ENCODE data around the gene TMEM218.

TMEM218 gene

GRCh38 chr11:125111343-125112207 lies at the start of gene TMEM218:
TMEM218 (minus strand) TSS chr11:125111626; CDS start chr11:125102241, 9,385 bp downstream.
- ATAC-seq (replicated peaks; ENCODE audit: extremely low read depth, poor library complexity, severe bottlenecking) (peak; percentile 96), DNase-seq (ENCODE audit: low spot score in 2 of 2) (peak; percentile 88 to 95)
- H3K27ac Mint-ChIP-seq (ENCODE audit: low read depth) = peak within 1 kb of the TSS; percentile 96
- H3K4me3 Mint-ChIP-seq = peak within 1 kb of the TSS; percentile 94
- no peaks in the 10 kb centered on the region for H3K9me3 Mint-ChIP-seq
- H3K4me1 Mint-ChIP-seq = peaks cover 22% of the 10 kb centered on the region
- H3K27me3 Mint-ChIP-seq = peaks cover 1% of the 10 kb centered on the region
- H3K36me3 Mint-ChIP-seq (ENCODE audit: insufficient read depth) = peaks cover 7% of the 10 kb centered on the region

- peaks cover 93% of the 10 kb centered on the region for H3K27me3 Mint-ChIP-seq
- H3K36me3 Mint-ChIP-seq (ENCODE audit: insufficient read depth) = no peaks in the 10 kb centered on the region
- H3K27ac Mint-ChIP-seq (ENCODE audit: low read depth) = no peak overlapping the region
Measured at GRCh38 chr11:125157953-125158680, 46.7 kb upstream of the TMEM218 start.

GRCh38 chr11:125157118-125157733 lies 45.8 kb upstream of the TMEM218 start:
- ATAC-seq (replicated peaks; ENCODE audit: extremely low read depth, poor library complexity, severe bottlenecking) (no peak), DNase-seq (ENCODE audit: low spot score in 2 of 2) (no peak)
- Mint-ChIP-seq H3K36me3 (ENCODE audit: insufficient read depth) (no peaks in the 10 kb centered on the region), H3K27ac (ENCODE audit: low read depth) (no peak overlapping the region), H3K9me3 (no peaks in the 10 kb centered on the region), H3K4me3 (no peak overlapping the region), H3K4me1 (no peaks in the 10 kb centered on the region), H3K27me3 (peaks cover 88% of the 10 kb centered on the region)

More at GRCh38 chr11:125157953-125158680, 46.7 kb upstream of the TMEM218 start:
- no peak overlapping the region for H3K4me3 Mint-ChIP-seq
- DNase-seq (ENCODE audit: low spot score in 2 of 2) = no peak
- no peaks in the 10 kb centered on the region for H3K9me3 Mint-ChIP-seq
- no peaks in the 10 kb centered on the region for H3K4me1 Mint-ChIP-seq
- ATAC-seq (replicated peaks; ENCODE audit: extremely low read depth, poor library complexity, severe bottlenecking) = no peak

GRCh38 chr11:125156346-125157117 lies 45.1 kb upstream of the TMEM218 start:
- Mint-ChIP-seq H3K27me3 (peaks cover 81% of the 10 kb centered on the region), H3K9me3 (no peaks in the 10 kb centered on the region), H3K4me3 (no peak overlapping the region), H3K4me1 (no peaks in the 10 kb centered on the region), H3K27ac (ENCODE audit: low read depth) (no peak overlapping the region), H3K36me3 (ENCODE audit: insufficient read depth) (no peaks in the 10 kb centered on the region)
- DNase-seq (ENCODE audit: low spot score in 2 of 2) (no peak), ATAC-seq (replicated peaks; ENCODE audit: extremely low read depth, poor library complexity, severe bottlenecking) (no peak)

GRCh38 chr11:125155767-125156166 lies 44.3 kb upstream of the TMEM218 start:
- Mint-ChIP-seq H3K36me3 (ENCODE audit: insufficient read depth) (no peaks in the 10 kb centered on the region), H3K4me1 (no peaks in the 10 kb centered on the region), H3K9me3 (no peaks in the 10 kb centered on the region), H3K4me3 (no peak overlapping the region), H3K27me3 (peaks cover 73% of the 10 kb centered on the region), H3K27ac (ENCODE audit: low read depth) (no peak overlapping the region)
- DNase-seq (ENCODE audit: low spot score in 2 of 2) = no peak
- ATAC-seq (replicated peaks; ENCODE audit: extremely low read depth, poor library complexity, severe bottlenecking) = no peak

GRCh38 chr11:125155100-125155444 lies 43.6 kb upstream of the TMEM218 start:
- Mint-ChIP-seq H3K36me3 (ENCODE audit: insufficient read depth) (no peaks in the 10 kb centered on the region), H3K4me1 (no peaks in the 10 kb centered on the region), H3K4me3 (no peak overlapping the region), H3K27ac (ENCODE audit: low read depth) (no peak overlapping the region), H3K9me3 (no peaks in the 10 kb centered on the region), H3K27me3 (peaks cover 66% of the 10 kb centered on the region)
- no peak for DNase-seq (ENCODE audit: low spot score in 2 of 2)
- ATAC-seq (replicated peaks; ENCODE audit: extremely low read depth, poor library complexity, severe bottlenecking) = no peak

GRCh38 chr11:125154378-125155099 lies 43.1 kb upstream of the TMEM218 start:
- Mint-ChIP-seq H3K36me3 (ENCODE audit: insufficient read depth) (no peaks in the 10 kb centered on the region), H3K27ac (ENCODE audit: low read depth) (no peak overlapping the region), H3K4me3 (no peak overlapping the region), H3K9me3 (no peaks in the 10 kb centered on the region), H3K27me3 (peaks cover 61% of the 10 kb centered on the region), H3K4me1 (no peaks in the 10 kb centered on the region)
- ATAC-seq (replicated peaks; ENCODE audit: extremely low read depth, poor library complexity, severe bottlenecking) (no peak), DNase-seq (ENCODE audit: low spot score in 2 of 2) (no peak)

GRCh38 chr11:125153837-125154236 lies 42.4 kb upstream of the TMEM218 start:
- ATAC-seq (replicated peaks; ENCODE audit: extremely low read depth, poor library complexity, severe bottlenecking) = no peak
- H3K36me3 Mint-ChIP-seq (ENCODE audit: insufficient read depth) = no peaks in the 10 kb centered on the region

GRCh38 chr11:125148743-125149142 lies 37.3 kb upstream of the TMEM218 start:
- no peak overlapping the region for H3K27ac Mint-ChIP-seq (ENCODE audit: low read depth)
- DNase-seq (ENCODE audit: low spot score in 2 of 2) (no peak), ATAC-seq (replicated peaks; ENCODE audit: extremely low read depth, poor library complexity, severe bottlenecking) (no peak)
- H3K27me3 Mint-ChIP-seq = peaks cover 22% of the 10 kb centered on the region
- H3K9me3 Mint-ChIP-seq = no peaks in the 10 kb centered on the region
- no peaks in the 10 kb centered on the region for H3K36me3 Mint-ChIP-seq (ENCODE audit: insufficient read depth)
- H3K4me1 Mint-ChIP-seq = no peaks in the 10 kb centered on the region
- H3K4me3 Mint-ChIP-seq = no peak overlapping the region

More at GRCh38 chr11:125153837-125154236, 42.4 kb upstream of the TMEM218 start:
- H3K9me3 Mint-ChIP-seq = no peaks in the 10 kb centered on the region
- H3K4me1 Mint-ChIP-seq = no peaks in the 10 kb centered on the region
- no peak for DNase-seq (ENCODE audit: low spot score in 2 of 2)
- no peak overlapping the region for H3K27ac Mint-ChIP-seq (ENCODE audit: low read depth)
- no peak overlapping the region for H3K4me3 Mint-ChIP-seq
- H3K27me3 Mint-ChIP-seq = peaks cover 54% of the 10 kb centered on the region

- H3K4me1 Mint-ChIP-seq = no peaks in the 10 kb centered on the region
- H3K9me3 Mint-ChIP-seq = no peaks in the 10 kb centered on the region
- ATAC-seq (replicated peaks; ENCODE audit: extremely low read depth, poor library complexity, severe bottlenecking) (no peak), DNase-seq (ENCODE audit: low spot score in 2 of 2) (no peak)
- no peak overlapping the region for H3K4me3 Mint-ChIP-seq
- H3K36me3 Mint-ChIP-seq (ENCODE audit: insufficient read depth) = no peaks in the 10 kb centered on the region
- no peak overlapping the region for H3K27ac Mint-ChIP-seq (ENCODE audit: low read depth)
- peaks cover 20% of the 10 kb centered on the region for H3K27me3 Mint-ChIP-seq
Measured at GRCh38 chr11:125148011-125148410, 36.6 kb upstream of the TMEM218 start.

- Mint-ChIP-seq H3K4me3 (no peak overlapping the region), H3K27ac (ENCODE audit: low read depth) (no peak overlapping the region), H3K36me3 (ENCODE audit: insufficient read depth) (no peaks in the 10 kb centered on the region), H3K27me3 (peaks cover 24% of the 10 kb centered on the region), H3K4me1 (no peaks in the 10 kb centered on the region), H3K9me3 (no peaks in the 10 kb centered on the region)
- ATAC-seq (replicated peaks; ENCODE audit: extremely low read depth, poor library complexity, severe bottlenecking) (no peak), DNase-seq (ENCODE audit: low spot score in 2 of 2) (no peak)
Measured at GRCh38 chr11:125147280-125147679, 35.9 kb upstream of the TMEM218 start.

GRCh38 chr11:125146232-125146631 lies 34.8 kb upstream of the TMEM218 start:
- DNase-seq (ENCODE audit: low spot score in 2 of 2) (no peak), ATAC-seq (replicated peaks; ENCODE audit: extremely low read depth, poor library complexity, severe bottlenecking) (no peak)
- no peak overlapping the region for H3K4me3 Mint-ChIP-seq
- peaks cover 6% of the 10 kb centered on the region for H3K4me1 Mint-ChIP-seq
- H3K27ac Mint-ChIP-seq (ENCODE audit: low read depth) = no peak overlapping the region
- H3K27me3 Mint-ChIP-seq = peaks cover 35% of the 10 kb centered on the region
- peaks cover 4% of the 10 kb centered on the region for H3K36me3 Mint-ChIP-seq (ENCODE audit: insufficient read depth)
- H3K9me3 Mint-ChIP-seq = no peaks in the 10 kb centered on the region

Measured in central memory CD8-positive, alpha-beta T cell (primary cell).